HuH-7.5 (cell line): Measurements from ENCODE around the gene EML6.

Experiments used
- DNase-seq: peaks from one replicate; pipeline ENCODE4 v3.0.0; 2011; ENCODE audit warnings: low spot score

Gene EML6

GRCh38 chr2:54845514-54845913 lies 122.1 kb downstream of the EML6 start:
- DNase-seq, result no peak

GRCh38 chr2:54850171-54851122 lies 127.0 kb downstream of the EML6 start:
- DNase-seq, result no peak

GRCh38 chr2:54853616-54854310 lies 130.3 kb downstream of the EML6 start:
- DNase-seq, result no peak

- DNase-seq, result no peak
Observed at GRCh38 chr2:54855434-54855833, 132.0 kb downstream of the EML6 start.

- no peak for DNase-seq
Observed at GRCh38 chr2:54858021-54858681, 134.7 kb downstream of the EML6 start.

GRCh38 chr2:54859416-54859815 lies 136.0 kb downstream of the EML6 start:
- DNase-seq, result no peak

GRCh38 chr2:54859997-54860701 lies 136.7 kb downstream of the EML6 start:
- DNase-seq, result no peak

- DNase-seq, result no peak
Observed at GRCh38 chr2:54862229-54862628, 138.8 kb downstream of the EML6 start.

- DNase-seq, result no peak
Observed at GRCh38 chr2:54862742-54863141, 139.3 kb downstream of the EML6 start.

GRCh38 chr2:54863660-54864059 lies 140.2 kb downstream of the EML6 start:
- no peak for DNase-seq

- no peak for DNase-seq
Observed at GRCh38 chr2:54864096-54864495, 140.6 kb downstream of the EML6 start.

- DNase-seq, result no peak
Observed at GRCh38 chr2:54864727-54865126, 141.3 kb downstream of the EML6 start.

GRCh38 chr2:54866179-54866578 lies 142.7 kb downstream of the EML6 start:
- DNase-seq, result no peak

GRCh38 chr2:54866868-54867267 lies 143.4 kb downstream of the EML6 start:
- no peak for DNase-seq

- DNase-seq, result no peak
Observed at GRCh38 chr2:54867457-54867856, 144.0 kb downstream of the EML6 start.

GRCh38 chr2:54871457-54872107 lies 148.1 kb downstream of the EML6 start:
- DNase-seq, result no peak

GRCh38 chr2:54872780-54873179 lies 149.3 kb downstream of the EML6 start:
- no peak for DNase-seq

GRCh38 chr2:54873236-54873635 lies 149.8 kb downstream of the EML6 start:
- DNase-seq, result peak; percentile 27

- DNase-seq, result no peak
Observed at GRCh38 chr2:54876764-54877163, 153.3 kb downstream of the EML6 start.

- DNase-seq, result no peak
Observed at GRCh38 chr2:54878182-54878581, 154.7 kb downstream of the EML6 start.

- DNase-seq, result no peak
Observed at GRCh38 chr2:54879032-54879431, 155.6 kb downstream of the EML6 start.
